Middle frontal gyrus (tissue), 1 donor: ENCODE data around the gene NGB.

Source experiments
- DNase-seq: peaks from one replicate; pipeline ENCODE4 v3.0.0-alpha.2; 2015; ENCODE audit warnings: low spot score; ENCODE audit errors: extremely low spot score

Gene NGB

GRCh38 chr14:77236814-77237213 is 34.2 kb downstream of the NGB start:
- no peak for DNase-seq

DNA sequence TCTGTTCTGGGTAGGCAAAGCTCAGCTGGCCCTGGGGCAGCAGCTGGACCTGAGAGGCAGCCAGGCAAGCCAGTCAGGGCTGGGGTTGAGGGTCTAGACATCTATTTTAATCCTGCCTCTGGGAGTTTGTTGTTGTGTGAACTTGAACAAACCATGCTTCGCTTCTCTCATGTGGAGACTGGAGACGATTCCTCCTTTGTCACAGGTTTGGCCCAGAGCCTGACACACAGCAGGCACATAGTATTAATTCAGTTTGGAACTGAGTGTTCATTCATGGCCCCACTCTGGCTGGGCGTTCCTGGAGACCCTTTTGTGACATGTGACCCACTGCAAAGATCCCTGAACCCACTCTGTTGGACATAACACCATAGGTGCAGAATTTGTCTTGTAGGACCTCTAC is 39.3 kb downstream of the NGB start:
- DNase-seq, result no peak

- no peak for DNase-seq
Measured at GRCh38 chr14:77230914-77231313, 40.1 kb downstream of the NGB start.

- no peak for DNase-seq
Measured at GRCh38 chr14:77228056-77228455, 43.0 kb downstream of the NGB start.

GRCh38 chr14:77225892-77226557 is 45.0 kb downstream of the NGB start:
- no peak for DNase-seq

- DNase-seq, result no peak
Measured at GRCh38 chr14:77225254-77225653, 45.8 kb downstream of the NGB start.

GRCh38 chr14:77224212-77224611 is 46.8 kb downstream of the NGB start:
- DNase-seq, result no peak

- DNase-seq, result no peak
Measured at GRCh38 chr14:77222546-77223225, 48.3 kb downstream of the NGB start.

DNA sequence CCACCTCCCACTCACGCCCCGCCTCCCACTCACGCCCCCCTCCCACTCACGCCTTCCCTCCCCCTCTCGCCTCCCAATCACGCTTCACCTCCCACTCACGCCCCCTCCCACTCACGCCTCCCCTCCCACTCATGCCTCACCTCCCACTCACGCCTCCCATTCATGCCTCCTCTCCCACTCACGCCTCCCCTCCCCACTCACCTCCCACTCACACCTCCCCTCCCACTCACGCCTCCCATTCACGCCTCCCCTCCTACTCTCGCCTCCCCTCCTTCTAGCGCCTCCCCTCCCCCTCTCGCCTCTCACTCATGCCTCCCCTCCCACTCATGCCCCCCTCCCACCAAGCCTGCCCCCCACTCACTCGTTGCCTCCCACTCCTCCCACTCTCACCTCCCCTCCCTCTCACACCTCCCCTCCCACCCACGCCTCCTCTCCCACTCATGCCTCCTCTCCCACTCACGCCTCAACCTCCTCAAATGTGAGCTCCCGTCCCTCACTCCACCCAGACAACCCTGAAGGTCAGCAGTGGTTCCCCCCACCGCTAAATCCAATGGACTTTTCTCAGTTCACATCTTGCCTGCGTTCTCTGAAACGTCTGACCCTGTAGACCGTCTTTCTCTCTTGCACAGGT is 49.6 kb downstream of the NGB start:
- no peak for DNase-seq

GRCh38 chr14:77220246-77221017 is 50.6 kb downstream of the NGB start:
- DNase-seq, result no peak

DNA sequence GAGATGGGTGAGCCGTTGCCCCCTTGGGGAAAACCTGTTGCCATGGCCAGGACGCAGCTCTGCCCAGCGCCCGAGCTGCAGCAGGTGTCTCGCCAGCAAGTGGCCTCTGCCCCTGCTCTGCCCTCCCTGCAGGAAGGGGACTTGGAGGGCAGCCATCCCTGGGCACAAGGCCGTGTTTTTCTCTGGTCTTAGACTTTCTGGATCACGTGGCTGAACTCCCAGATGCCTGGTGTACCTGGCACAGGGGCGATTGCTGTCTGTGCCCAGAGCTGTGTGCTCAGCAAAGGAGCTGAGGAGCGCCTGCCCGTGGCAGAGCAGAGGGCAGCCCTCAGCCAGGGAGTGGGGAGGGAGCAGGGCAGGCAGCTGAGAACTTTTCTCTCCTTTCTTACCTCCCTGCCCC is 51.4 kb downstream of the NGB start:
- DNase-seq, result no peak

DNA sequence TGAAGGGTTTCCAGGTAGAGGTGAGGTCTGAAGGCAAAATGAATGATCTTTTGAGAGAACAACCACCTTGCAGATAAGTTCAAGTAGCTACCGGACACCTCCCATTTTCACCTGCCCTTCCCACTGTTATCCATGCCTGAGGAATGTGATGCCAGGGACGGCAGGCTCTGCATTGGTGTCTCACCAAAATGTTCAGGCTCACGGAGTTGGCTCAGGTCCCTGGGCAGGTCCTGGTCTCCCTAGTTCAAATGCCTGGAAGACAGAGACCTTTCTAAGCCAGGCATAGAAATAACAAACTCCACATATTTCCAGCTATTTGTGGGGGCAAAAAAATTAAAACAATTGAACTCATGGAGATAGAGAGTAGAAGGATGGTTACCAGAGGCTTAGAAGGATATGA is 53.5 kb downstream of the NGB start:
- DNase-seq, result no peak
